OCI-LY3 (cell line): Measurements from ENCODE around the gene WIPF3.

ENCODE experiments used
- H2AFZ ChIP-seq: fragments of 200-600, 300-600 bp; shearing (Covaris generic); 2 replicates; pipeline ENCODE4 v1.6.0; 2014; ENCODE audit warnings: antibody characterized with exemption, low read depth, low read length
- H3K27ac ChIP-seq: fragments of 200-600, 300-600 bp; sonication (generic); 2 replicates; pipeline ENCODE4 v1.5.1; 2014; ENCODE audit warnings: mild to moderate bottlenecking, low read length, moderate library complexity, mixed read lengths
- H3K27me3 ChIP-seq: fragments of 200-600, 300-600 bp; sonication (generic); 2 replicates; pipeline ENCODE4 v1.6.1; 2014; ENCODE audit warnings: low read depth, low read length, mixed read lengths
- H3K36me3 ChIP-seq: fragments of 200-600, 300-600 bp; sonication (generic); replicated peaks from 2 replicates; pipeline ENCODE3; 2014; ENCODE audit warnings: low read depth, low read length, mixed read lengths
- H3K4me1 ChIP-seq: fragments of 300-600, 200-600 bp; sonication (generic); 2 replicates; pipeline ENCODE4 v1.6.1; 2014; ENCODE audit warnings: low read length, mixed read lengths
- H3K4me2 ChIP-seq: fragments of 200-600, 300-600 bp; sonication (generic); 2 replicates; pipeline ENCODE4 v1.6.1; 2014; ENCODE audit warnings: low read length, mixed read lengths
- H3K4me3 ChIP-seq: fragments of 300-600, 200-600 bp; sonication (generic); 2 replicates; pipeline ENCODE4 v1.5.1; 2014; ENCODE audit warnings: antibody characterized with exemption, mild to moderate bottlenecking, low read length, moderate library complexity
- H3K79me2 ChIP-seq: fragments of 300-600, 200-600 bp; shearing (Covaris generic); 2 replicates; pipeline ENCODE4 v1.6.1; 2014; ENCODE audit warnings: mild to moderate bottlenecking, low read length, mixed read lengths
- H3K9ac ChIP-seq: fragments of 300-600, 200-600 bp; shearing (Covaris generic); 2 replicates; pipeline ENCODE4 v1.6.0; 2014; ENCODE audit warnings: mild to moderate bottlenecking, low read length, moderate library complexity
- H3K9me3 ChIP-seq: fragments of 200-600, 300-600 bp; shearing (Covaris generic); 2 replicates; pipeline ENCODE4 v1.6.1; 2014; ENCODE audit warnings: low read length, mixed read lengths; ENCODE audit not compliant: insufficient read depth
- H4K20me1 ChIP-seq: fragments of 200-600, 300-600 bp; sonication (generic); 2 replicates; pipeline ENCODE4 v1.6.1; 2016; ENCODE audit warnings: low read length, mixed read lengths; ENCODE audit not compliant: insufficient read depth
- CTCF ChIP-seq: fragments of 200-600, 300-600 bp; sonication (generic); IDR thresholded peaks from 2 replicates; pipeline ENCODE4 v1.5.1; 2014; ENCODE audit warnings: antibody characterized with exemption, low read length, low read depth
- EZH2phosphoT487 ChIP-seq: fragments of 200-600 bp; shearing (Covaris generic); IDR thresholded peaks from 2 replicates; pipeline ENCODE4 v1.6.1; 2018; ENCODE audit warnings: antibody characterized with exemption, mixed run types, low read depth

WIPF3 gene

DNA sequence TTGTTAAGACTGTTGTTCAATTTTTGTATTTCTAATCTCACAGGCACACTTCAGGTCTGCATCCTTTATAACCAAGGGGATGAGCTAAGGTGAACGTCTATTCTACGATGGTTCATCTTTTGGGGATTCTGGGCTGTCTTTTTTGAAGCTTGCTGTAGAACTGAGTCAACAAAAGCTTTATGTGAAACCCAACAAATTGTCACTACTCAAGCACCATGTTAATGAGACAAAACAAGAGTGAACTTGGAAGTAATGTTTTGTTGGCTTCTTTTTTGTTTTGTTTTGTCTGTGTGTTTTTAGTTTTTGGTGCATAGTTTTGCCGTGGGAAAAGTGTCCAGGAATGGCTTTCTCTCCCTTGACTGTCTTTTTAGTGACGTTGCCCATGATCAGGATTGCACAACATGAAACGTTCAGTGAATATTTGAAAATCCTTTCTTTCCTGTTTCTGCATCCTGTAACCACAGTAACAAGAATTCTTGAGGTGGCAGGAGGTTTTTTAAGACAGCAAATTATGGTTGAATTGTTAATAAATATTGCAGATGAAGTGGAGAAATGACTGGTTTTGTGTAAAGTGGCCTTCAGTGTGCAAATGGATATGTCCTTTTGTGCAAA lies 65.6 kb downstream of the WIPF3 start:
- no peaks in the 10 kb centered on the region for H3K36me3 ChIP-seq
- no peak overlapping the region for H2AFZ ChIP-seq
- no peaks in the 10 kb centered on the region for H3K4me1 ChIP-seq
- H3K9me3 ChIP-seq: no peaks in the 10 kb centered on the region
- H3K9ac ChIP-seq: no peak overlapping the region
- no peaks in the 10 kb centered on the region for H3K79me2 ChIP-seq
- H3K4me3 ChIP-seq: no peak overlapping the region
- TF ChIP-seq EZH2phosphoT487 (no peak), CTCF (no peak)
- H3K4me2 ChIP-seq: no peak overlapping the region
- H3K27me3 ChIP-seq: no peaks in the 10 kb centered on the region
- H4K20me1 ChIP-seq: no peaks in the 10 kb centered on the region
- H3K27ac ChIP-seq: no peak overlapping the region

DNA sequence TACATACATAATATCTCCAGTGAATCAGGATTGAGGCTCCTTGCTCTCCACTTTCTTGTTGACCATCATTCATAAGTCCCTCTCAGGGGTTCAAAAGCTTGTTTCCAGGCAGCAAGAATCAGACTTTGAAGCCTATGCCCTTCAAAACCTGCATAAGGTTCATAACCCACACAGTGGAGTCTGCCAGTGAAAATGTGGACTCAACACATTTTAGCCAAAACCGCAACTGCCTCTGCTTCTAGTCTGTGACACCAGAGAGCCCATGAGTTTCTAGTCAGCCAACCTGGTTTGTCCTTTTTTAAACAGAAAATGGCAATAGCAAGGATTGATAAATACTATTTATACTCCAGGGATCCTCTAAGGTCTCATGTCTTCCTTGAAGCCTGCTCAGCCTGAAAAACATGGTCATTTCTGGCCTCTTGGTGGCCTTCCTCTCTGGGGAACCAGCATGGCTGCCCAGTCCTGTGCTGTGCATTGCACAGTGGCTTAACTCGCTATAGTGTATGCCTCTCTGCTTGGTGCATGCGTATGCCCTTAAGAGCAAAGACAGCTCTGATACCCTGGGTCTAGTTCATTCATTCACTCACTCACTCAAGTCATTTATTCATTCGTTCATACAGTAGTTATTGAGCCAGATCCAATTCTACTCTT lies 67.5 kb downstream of the WIPF3 start:
- Histone ChIP-seq H3K79me2 (no peaks in the 10 kb centered on the region), H3K4me1 (no peaks in the 10 kb centered on the region), H3K27ac (no peak overlapping the region), H3K9me3 (no peaks in the 10 kb centered on the region), H4K20me1 (no peaks in the 10 kb centered on the region), H3K4me2 (no peak overlapping the region), H2AFZ (no peak overlapping the region), H3K27me3 (no peaks in the 10 kb centered on the region), H3K36me3 (no peaks in the 10 kb centered on the region), H3K4me3 (no peak overlapping the region), H3K9ac (no peak overlapping the region)
- TF ChIP-seq CTCF: no peak

DNA sequence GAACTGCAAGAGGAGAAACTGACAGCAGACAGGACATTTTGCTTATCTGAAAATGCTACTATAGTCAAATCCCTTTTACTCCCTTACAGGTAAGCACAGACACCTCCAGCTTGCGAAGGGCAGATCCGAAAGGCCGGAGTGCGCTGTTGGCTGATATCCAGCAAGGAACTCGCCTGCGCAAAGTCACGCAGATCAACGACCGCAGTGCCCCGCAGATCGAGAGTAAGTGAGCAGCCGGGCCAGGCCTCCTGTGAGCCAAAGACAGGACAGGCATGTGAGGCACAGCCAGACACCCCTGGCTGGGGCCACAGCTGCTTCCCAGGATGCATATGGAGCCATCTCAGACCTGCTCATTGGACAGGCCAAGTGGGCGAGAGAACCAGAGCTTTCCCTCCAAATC lies 69.4 kb downstream of the WIPF3 start:
- Histone ChIP-seq H3K4me2 (no peak overlapping the region), H3K9ac (no peak overlapping the region), H3K36me3 (no peaks in the 10 kb centered on the region), H3K4me3 (no peak overlapping the region), H2AFZ (no peak overlapping the region), H3K9me3 (no peaks in the 10 kb centered on the region), H4K20me1 (no peaks in the 10 kb centered on the region), H3K4me1 (no peaks in the 10 kb centered on the region), H3K27me3 (no peaks in the 10 kb centered on the region), H3K79me2 (no peaks in the 10 kb centered on the region), H3K27ac (no peak overlapping the region)
- TF ChIP-seq EZH2phosphoT487 (no peak), CTCF (no peak)

DNA sequence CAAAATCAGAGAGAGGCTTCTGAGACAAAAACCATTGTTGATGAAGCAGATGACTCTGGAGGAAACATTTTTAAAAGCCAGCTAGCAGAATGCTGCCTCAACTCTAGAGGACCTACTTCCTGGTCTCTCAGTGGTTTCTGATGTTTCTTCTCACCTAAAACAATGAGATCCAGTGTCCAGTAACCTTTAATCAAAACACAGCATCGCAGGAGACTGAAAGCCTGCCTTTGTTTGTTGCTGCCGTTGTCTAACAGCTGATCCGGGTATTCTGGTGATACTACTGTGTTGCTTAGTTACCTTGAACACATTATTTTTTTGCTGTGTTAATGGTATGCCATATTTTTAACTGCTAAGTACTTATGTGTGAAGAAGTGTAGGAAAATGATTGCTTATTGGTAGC lies 70.9 kb downstream of the WIPF3 start:
- no peak for TF ChIP-seq EZH2phosphoT487
- no peak for TF ChIP-seq CTCF
- Histone ChIP-seq H3K4me2 (no peak overlapping the region), H3K27me3 (no peaks in the 10 kb centered on the region), H3K4me3 (no peak overlapping the region), H4K20me1 (no peaks in the 10 kb centered on the region), H3K27ac (no peak overlapping the region), H2AFZ (no peak overlapping the region), H3K9ac (no peak overlapping the region), H3K4me1 (no peaks in the 10 kb centered on the region), H3K79me2 (no peaks in the 10 kb centered on the region), H3K9me3 (no peaks in the 10 kb centered on the region), H3K36me3 (no peaks in the 10 kb centered on the region)
